ENCODE results near the gene ERBB2. TPM values are rescaled to one million over a fixed set of nuclear protein-coding genes. Genes with fewer than 3 reads are reported as not detected.

Gene ERBB2
- total and polyA plus RNA-seq, 2 of the 13 experiments (the other 11 are each of a cell fraction or from before 2014, with no cell fraction given) = 57.7 to 64.1 TPM

GRCh38 chr17:39667945-39668924, 31.6 kb upstream of the ERBB2 start, which contains the start of gene PNMT (continued):
- TF ChIP-seq ZBTB34 (CRISPR knock-in tag; IDR thresholded peaks at IDR 0.05) (no peak), ZFP36L2 (CRISPR knock-in tag; IDR thresholded peaks at IDR 0.05) (no peak), SOX13 (IDR thresholded peaks at IDR 0.05) (no peak), SOX13 (CRISPR knock-in tag; conservative IDR thresholded peaks at IDR 0.05 in 1 of 2, IDR thresholded peaks at IDR 0.05 in 1 of 2) (0 out of 4 replicates have a peak, but pooled peaks of 1 of the 2 experiments have one; percentile 23), CBX1 (IDR thresholded peaks at IDR 0.05; ENCODE audit: low read depth) (peak; percentile 50), ZNF205 (CRISPR knock-in tag; IDR thresholded peaks at IDR 0.05) (peak; percentile 81), MAX (IDR thresholded peaks at IDR 0.05) (peak; percentile 95), REL (CRISPR knock-in tag; conservative IDR thresholded peaks at IDR 0.05) (no peak), ZFX (CRISPR knock-in tag; IDR thresholded peaks at IDR 0.05; ENCODE audit: low read depth) (peak; percentile 97), HNF1A (IDR thresholded peaks at IDR 0.05; ENCODE audit: low read depth) (no peak), HNF1A (CRISPR knock-in tag; IDR thresholded peaks at IDR 0.05; ENCODE audit: borderline replicate concordance) (no peak), ZMYM2 (CRISPR knock-in tag; IDR thresholded peaks at IDR 0.05) (no peak), ZFP36 (IDR thresholded peaks at IDR 0.05; ENCODE audit: borderline replicate concordance, low read depth, low read length, partially characterized antibody) (no peak), GLI4 (CRISPR knock-in tag; IDR thresholded peaks at IDR 0.05; ENCODE audit: borderline replicate concordance) (peak; percentile 59; the same call in 1 of the 2 replicates), MEIS1 (CRISPR knock-in tag; IDR thresholded peaks at IDR 0.05; ENCODE audit: borderline replicate concordance) (no peak), SP5 (CRISPR knock-in tag; IDR thresholded peaks at IDR 0.05; ENCODE audit: borderline replicate concordance, low read depth) (no peak), MTERF4 (CRISPR knock-in tag; IDR thresholded peaks at IDR 0.05) (no peak), SPEN (CRISPR knock-in tag; IDR thresholded peaks at IDR 0.05; ENCODE audit: low read depth) (peak; percentile 89), RFXANK (CRISPR knock-in tag; IDR thresholded peaks at IDR 0.05) (no peak), ZNF766 (CRISPR knock-in tag; IDR thresholded peaks at IDR 0.05; ENCODE audit: borderline replicate concordance) (no peak), KAT8 (CRISPR knock-in tag; IDR thresholded peaks at IDR 0.05) (peak; percentile 55; the same call in 1 of the 2 replicates), ZNF784 (CRISPR knock-in tag; IDR thresholded peaks at IDR 0.05; ENCODE audit: borderline replicate concordance) (peak; percentile 77; the same call in 1 of the 2 replicates)
